Measurements from ENCODE around the gene SH3PXD2B.
"Not testable (repeated sequence)": the region's sequence is repeated elsewhere in the genome, so short reads cannot be mapped to it uniquely, and the experiment has no call there.

Gene SH3PXD2B

GRCh38 chr5:172362755-172363154, 91.6 kb downstream of the SH3PXD2B start:
- DNase-seq = no peak

GRCh38 chr5:172361566-172362238, 92.6 kb downstream of the SH3PXD2B start:
- no peak for DNase-seq

- no peak for DNase-seq
Measured at GRCh38 chr5:172358345-172358744, 96.0 kb downstream of the SH3PXD2B start.

GRCh38 chr5:172356527-172356926, 97.8 kb downstream of the SH3PXD2B start:
- no peak for DNase-seq

GRCh38 chr5:172356047-172356446, 98.3 kb downstream of the SH3PXD2B start:
- DNase-seq = no peak

- no peak for DNase-seq
Measured at GRCh38 chr5:172353846-172354245, 100.5 kb downstream of the SH3PXD2B start.

- DNase-seq = no peak
Measured at GRCh38 chr5:172353271-172353812, 101.0 kb downstream of the SH3PXD2B start.

GRCh38 chr5:172352526-172352925, 101.8 kb downstream of the SH3PXD2B start:
- DNase-seq = not testable (repeated sequence)

- no peak for DNase-seq
Measured at GRCh38 chr5:172351240-172351778, 103.0 kb downstream of the SH3PXD2B start.

- DNase-seq = no peak
Measured at GRCh38 chr5:172350212-172351181, 103.8 kb downstream of the SH3PXD2B start.

GRCh38 chr5:172348733-172349132, 105.6 kb downstream of the SH3PXD2B start:
- DNase-seq = not testable (repeated sequence)

GRCh38 chr5:172348084-172348483, 106.2 kb downstream of the SH3PXD2B start:
- DNase-seq = no peak

GRCh38 chr5:172347496-172348052, 106.8 kb downstream of the SH3PXD2B start:
- DNase-seq = no peak

- no peak for DNase-seq
Measured at GRCh38 chr5:172345881-172346280, 108.4 kb downstream of the SH3PXD2B start.

GRCh38 chr5:172344855-172345409, 109.4 kb downstream of the SH3PXD2B start:
- DNase-seq = no peak

GRCh38 chr5:172343741-172344140, 110.6 kb downstream of the SH3PXD2B start:
- no peak for DNase-seq

- DNase-seq = peak; percentile 40
Measured at GRCh38 chr5:172342918-172343317, 111.4 kb downstream of the SH3PXD2B start.

GRCh38 chr5:172339264-172340180, 114.8 kb downstream of the SH3PXD2B start:
- no peak for DNase-seq

- DNase-seq = no peak
Measured at GRCh38 chr5:172336676-172337285, 117.5 kb downstream of the SH3PXD2B start.

GRCh38 chr5:172336264-172336663, 118.1 kb downstream of the SH3PXD2B start:
- no peak for DNase-seq

GRCh38 chr5:172335721-172336120, 118.6 kb downstream of the SH3PXD2B start:
- no peak for DNase-seq

Measured in DMS79 (cell line).